ENCODE data around the gene ANO4.

DNA sequence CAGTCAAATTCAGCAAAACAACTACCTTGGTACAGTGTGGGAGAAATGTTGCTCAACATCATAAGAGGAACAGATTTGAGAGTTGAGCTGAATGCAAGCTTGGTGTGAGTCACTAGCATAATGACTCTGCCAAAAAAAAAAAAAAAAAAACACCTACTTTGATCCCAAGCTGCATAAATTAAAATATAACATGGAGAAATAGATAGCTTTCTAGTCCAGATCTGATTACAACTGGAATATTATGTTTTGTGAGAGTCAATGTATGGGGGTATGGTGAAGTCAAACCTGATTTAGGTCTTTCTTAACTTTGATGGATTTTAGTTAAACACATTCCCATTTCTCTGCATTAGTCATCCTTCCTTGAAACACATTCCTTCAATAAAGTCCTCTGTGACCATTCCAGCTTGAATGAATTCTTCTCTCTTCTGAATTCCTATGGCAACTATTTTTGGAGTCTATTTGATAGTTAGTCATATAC, 227.4 kb downstream of the ANO4 start:
- TF ChIP-seq TRIM28 (IDR thresholded peaks at IDR 0.05; ENCODE audit: borderline replicate concordance, low read length): no peak
- no peak for TF ChIP-seq ZBTB21 (tag by site-specific recombination; IDR thresholded peaks at IDR 0.05)
- TF ChIP-seq, protein P1, sequence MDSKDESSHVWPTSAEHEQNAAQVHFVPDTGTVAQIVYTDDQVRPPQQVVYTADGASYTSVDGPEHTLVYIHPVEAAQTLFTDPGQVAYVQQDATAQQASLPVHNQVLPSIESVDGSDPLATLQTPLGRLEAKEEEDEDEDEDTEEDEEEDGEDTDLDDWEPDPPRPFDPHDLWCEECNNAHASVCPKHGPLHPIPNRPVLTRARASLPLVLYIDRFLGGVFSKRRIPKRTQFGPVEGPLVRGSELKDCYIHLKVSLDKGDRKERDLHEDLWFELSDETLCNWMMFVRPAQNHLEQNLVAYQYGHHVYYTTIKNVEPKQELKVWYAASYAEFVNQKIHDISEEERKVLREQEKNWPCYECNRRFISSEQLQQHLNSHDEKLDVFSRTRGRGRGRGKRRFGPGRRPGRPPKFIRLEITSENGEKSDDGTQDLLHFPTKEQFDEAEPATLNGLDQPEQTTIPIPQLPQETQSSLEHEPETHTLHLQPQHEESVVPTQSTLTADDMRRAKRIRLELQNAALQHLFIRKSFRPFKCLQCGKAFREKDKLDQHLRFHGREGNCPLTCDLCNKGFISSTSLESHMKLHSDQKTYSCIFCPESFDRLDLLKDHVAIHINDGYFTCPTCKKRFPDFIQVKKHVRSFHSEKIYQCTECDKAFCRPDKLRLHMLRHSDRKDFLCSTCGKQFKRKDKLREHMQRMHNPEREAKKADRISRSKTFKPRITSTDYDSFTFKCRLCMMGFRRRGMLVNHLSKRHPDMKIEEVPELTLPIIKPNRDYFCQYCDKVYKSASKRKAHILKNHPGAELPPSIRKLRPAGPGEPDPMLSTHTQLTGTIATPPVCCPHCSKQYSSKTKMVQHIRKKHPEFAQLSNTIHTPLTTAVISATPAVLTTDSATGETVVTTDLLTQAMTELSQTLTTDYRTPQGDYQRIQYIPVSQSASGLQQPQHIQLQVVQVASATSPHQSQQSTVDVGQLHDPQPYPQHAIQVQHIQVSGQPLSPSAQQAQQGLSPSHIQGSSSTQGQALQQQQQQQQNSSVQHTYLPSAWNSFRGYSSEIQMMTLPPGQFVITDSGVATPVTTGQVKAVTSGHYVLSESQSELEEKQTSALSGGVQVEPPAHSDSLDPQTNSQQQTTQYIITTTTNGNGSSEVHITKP (tag by site-specific recombination; IDR thresholded peaks at IDR 0.05): no peak
- no peak for TF ChIP-seq ZNF274 (IDR thresholded peaks at IDR 0.05; ENCODE audit: low read length)
- no peak for TF ChIP-seq ZNF274 (tag by site-specific recombination; IDR thresholded peaks at IDR 0.05; ENCODE audit: borderline replicate concordance)
- TF ChIP-seq, protein P2, sequence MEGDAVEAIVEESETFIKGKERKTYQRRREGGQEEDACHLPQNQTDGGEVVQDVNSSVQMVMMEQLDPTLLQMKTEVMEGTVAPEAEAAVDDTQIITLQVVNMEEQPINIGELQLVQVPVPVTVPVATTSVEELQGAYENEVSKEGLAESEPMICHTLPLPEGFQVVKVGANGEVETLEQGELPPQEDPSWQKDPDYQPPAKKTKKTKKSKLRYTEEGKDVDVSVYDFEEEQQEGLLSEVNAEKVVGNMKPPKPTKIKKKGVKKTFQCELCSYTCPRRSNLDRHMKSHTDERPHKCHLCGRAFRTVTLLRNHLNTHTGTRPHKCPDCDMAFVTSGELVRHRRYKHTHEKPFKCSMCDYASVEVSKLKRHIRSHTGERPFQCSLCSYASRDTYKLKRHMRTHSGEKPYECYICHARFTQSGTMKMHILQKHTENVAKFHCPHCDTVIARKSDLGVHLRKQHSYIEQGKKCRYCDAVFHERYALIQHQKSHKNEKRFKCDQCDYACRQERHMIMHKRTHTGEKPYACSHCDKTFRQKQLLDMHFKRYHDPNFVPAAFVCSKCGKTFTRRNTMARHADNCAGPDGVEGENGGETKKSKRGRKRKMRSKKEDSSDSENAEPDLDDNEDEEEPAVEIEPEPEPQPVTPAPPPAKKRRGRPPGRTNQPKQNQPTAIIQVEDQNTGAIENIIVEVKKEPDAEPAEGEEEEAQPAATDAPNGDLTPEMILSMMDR (tag by site-specific recombination; IDR thresholded peaks at IDR 0.05): no peak
- TF ChIP-seq SETDB1 (IDR thresholded peaks at IDR 0.05; ENCODE audit: insufficient read length, low read length): no peak
- TF ChIP-seq, protein P3, sequence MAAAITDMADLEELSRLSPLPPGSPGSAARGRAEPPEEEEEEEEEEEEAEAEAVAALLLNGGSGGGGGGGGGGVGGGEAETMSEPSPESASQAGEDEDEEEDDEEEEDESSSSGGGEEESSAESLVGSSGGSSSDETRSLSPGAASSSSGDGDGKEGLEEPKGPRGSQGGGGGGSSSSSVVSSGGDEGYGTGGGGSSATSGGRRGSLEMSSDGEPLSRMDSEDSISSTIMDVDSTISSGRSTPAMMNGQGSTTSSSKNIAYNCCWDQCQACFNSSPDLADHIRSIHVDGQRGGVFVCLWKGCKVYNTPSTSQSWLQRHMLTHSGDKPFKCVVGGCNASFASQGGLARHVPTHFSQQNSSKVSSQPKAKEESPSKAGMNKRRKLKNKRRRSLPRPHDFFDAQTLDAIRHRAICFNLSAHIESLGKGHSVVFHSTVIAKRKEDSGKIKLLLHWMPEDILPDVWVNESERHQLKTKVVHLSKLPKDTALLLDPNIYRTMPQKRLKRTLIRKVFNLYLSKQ (tag by site-specific recombination; IDR thresholded peaks at IDR 0.05; ENCODE audit: borderline replicate concordance): no peak
- no peak for TF ChIP-seq ZBTB7A (tag by site-specific recombination; IDR thresholded peaks at IDR 0.05; ENCODE audit: low read depth)
- TF ChIP-seq ZNF184 (tag by site-specific recombination; IDR thresholded peaks at IDR 0.05): no peak
- TF ChIP-seq ZNF558 (tag by site-specific recombination; IDR thresholded peaks at IDR 0.05): no peak
- TF ChIP-seq, protein P4, sequence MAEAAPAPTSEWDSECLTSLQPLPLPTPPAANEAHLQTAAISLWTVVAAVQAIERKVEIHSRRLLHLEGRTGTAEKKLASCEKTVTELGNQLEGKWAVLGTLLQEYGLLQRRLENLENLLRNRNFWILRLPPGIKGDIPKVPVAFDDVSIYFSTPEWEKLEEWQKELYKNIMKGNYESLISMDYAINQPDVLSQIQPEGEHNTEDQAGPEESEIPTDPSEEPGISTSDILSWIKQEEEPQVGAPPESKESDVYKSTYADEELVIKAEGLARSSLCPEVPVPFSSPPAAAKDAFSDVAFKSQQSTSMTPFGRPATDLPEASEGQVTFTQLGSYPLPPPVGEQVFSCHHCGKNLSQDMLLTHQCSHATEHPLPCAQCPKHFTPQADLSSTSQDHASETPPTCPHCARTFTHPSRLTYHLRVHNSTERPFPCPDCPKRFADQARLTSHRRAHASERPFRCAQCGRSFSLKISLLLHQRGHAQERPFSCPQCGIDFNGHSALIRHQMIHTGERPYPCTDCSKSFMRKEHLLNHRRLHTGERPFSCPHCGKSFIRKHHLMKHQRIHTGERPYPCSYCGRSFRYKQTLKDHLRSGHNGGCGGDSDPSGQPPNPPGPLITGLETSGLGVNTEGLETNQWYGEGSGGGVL (tag by site-specific recombination; IDR thresholded peaks at IDR 0.05): no peak
- no peak for TF ChIP-seq REPIN1 (tag by site-specific recombination; IDR thresholded peaks at IDR 0.05; ENCODE audit: low read depth)
- TF ChIP-seq ZNF777 (tag by site-specific recombination; IDR thresholded peaks at IDR 0.05; ENCODE audit: borderline replicate concordance): no peak

All from HEK293 (cell line).